BJ (cell line): ENCODE results near the gene COL19A1. TPM values are rescaled to one million over a fixed set of nuclear protein-coding genes. Genes with fewer than 3 reads are reported as not detected.

ENCODE experiments used
- CTCF ChIA-PET: fragments of 350-600 bp; formaldehyde crosslinking; extraction: SDS; loops from one replicate; lab custom pipeline; 2021; ENCODE audit warnings: antibody characterized with exemption, inconsistent platforms; lab: Yijun Ruan, JAX
- POLR2A ChIA-PET: fragments of 300-600 bp; sonication (Branson Sonifier 250); formaldehyde crosslinking; extraction: SDS; loops from one replicate; lab custom pipeline; 2021; ENCODE audit warnings: antibody characterized with exemption; lab: Charles Lee
- DNase-seq: peaks from one replicate; pipeline ENCODE4 v3.0.0-alpha.2; 2011; ENCODE audit warnings: low read depth
- H3K27me3 ChIP-seq: 2 replicates; pipeline ENCODE4 v1.6.0; 2011; ENCODE audit warnings: low read length; ENCODE audit not compliant: control insufficient read depth, insufficient read depth
- H3K36me3 ChIP-seq: 2 replicates; pipeline ENCODE4 v1.5.1; 2011; ENCODE audit warnings: low read length; ENCODE audit not compliant: control insufficient read depth, insufficient read depth
- H3K4me3 ChIP-seq: 2 replicates; pipeline ENCODE4 v1.5.1; 2011; ENCODE audit warnings: low read depth, mild to moderate bottlenecking, control low read depth, low read length
- CTCF ChIP-seq: IDR thresholded peaks from 2 replicates; pipeline ENCODE4 v1.5.1; 2011; ENCODE audit warnings: low read depth, mild to moderate bottlenecking, control low read depth, inconsistent platforms, low read length, moderate library complexity; ENCODE audit not compliant: insufficient read depth
- polyA plus RNA-seq: library from polyadenylated mRNA; depleted of rRNA; stranded (reverse); fragments of >200 nt; gene quantifications from 2 replicates; pipeline ENCODE4 v1.2.3, GENCODE V29; 2011

COL19A1 gene
- polyA plus RNA-seq, 1 experiment = 0.11 TPM

GRCh38 chr6:70119218-70119835 lies 253.0 kb downstream of the COL19A1 start:
- ChIA-PET CTCF (no interaction called here), POLR2A (no interaction called here)
- H3K27me3 ChIP-seq = no peaks in the 10 kb centered on the region
- DNase-seq = no peak
- H3K36me3 ChIP-seq = no peaks in the 10 kb centered on the region
- no peak overlapping the region for H3K4me3 ChIP-seq
- no peak for TF ChIP-seq CTCF

GRCh38 chr6:70124443-70124842 lies 258.1 kb downstream of the COL19A1 start:
- Histone ChIP-seq H3K36me3 (no peaks in the 10 kb centered on the region), H3K4me3 (no peak overlapping the region), H3K27me3 (no peaks in the 10 kb centered on the region)
- TF ChIP-seq CTCF = no peak
- POLR2A ChIA-PET = no interaction called here
- CTCF ChIA-PET = no interaction called here
- DNase-seq = no peak

DNA sequence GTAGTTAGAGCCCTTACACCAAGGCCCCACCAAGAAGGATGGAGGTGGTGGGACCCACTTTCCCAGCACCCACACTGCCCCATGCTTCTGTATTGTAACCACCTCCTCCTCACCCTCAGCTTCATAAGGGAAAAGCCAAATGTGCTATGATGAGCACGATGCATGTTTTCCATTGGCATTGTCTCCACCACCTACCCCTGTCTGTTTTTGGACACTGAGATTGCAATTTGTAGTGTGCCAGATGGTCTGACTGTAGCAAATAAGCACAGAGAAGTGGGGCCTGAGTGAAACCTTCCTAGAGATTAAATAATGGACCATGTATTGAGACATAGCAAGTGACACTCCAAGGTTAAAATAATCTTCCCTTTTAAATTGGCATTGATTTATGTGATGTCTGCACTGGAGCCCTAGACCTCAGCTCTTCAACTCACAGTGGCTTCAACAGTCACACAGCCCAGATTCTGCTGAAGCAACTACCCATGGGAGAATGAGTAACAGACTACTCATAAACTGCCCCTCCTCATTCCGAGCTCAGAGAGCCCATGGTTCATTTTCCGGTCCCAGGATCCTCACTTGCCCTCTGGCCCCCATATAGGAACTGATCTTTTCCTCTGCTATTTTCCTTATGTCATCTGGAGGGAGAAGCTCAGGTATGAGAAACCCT lies 258.7 kb downstream of the COL19A1 start:
- TF ChIP-seq CTCF = no peak
- POLR2A ChIA-PET = no interaction called here

DNA sequence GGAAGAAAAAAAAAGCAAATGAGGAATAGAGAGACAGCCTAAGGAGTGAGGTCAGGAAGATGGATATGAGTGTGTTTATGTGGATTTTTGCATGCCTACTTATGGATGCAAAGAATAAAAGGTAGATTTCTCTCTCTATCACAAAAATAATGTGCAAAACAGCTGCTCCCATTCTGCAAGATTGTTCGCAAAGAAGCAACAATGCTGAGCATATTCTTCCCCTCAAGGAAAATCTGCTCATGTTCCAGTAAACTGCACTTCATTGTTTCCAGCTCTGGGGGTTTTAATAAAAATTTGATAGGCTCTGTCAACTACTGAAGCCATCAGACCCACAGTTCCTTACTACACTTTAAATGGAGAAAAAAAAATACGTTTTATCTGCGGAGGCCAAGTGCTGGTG lies 259.2 kb downstream of the COL19A1 start:
- ChIA-PET POLR2A (no interaction called here), CTCF (interaction anchor here (0.6 to 1.1 kb wide), 2 partner anchors 34 to 41 kb away, joined by 4 to 5 read pairs; no protein-coding TSS in a partner anchor)
- Histone ChIP-seq H3K27me3 (no peaks in the 10 kb centered on the region), H3K4me3 (no peak overlapping the region), H3K36me3 (no peaks in the 10 kb centered on the region)
- no peak for TF ChIP-seq CTCF
- no peak for DNase-seq

More for the DNA sequence above, 258.7 kb downstream of the COL19A1 start:
- DNase-seq = peak; percentile 9
- Histone ChIP-seq H3K4me3 (no peak overlapping the region), H3K36me3 (no peaks in the 10 kb centered on the region), H3K27me3 (no peaks in the 10 kb centered on the region)
- CTCF ChIA-PET = interaction anchor here (1.1 kb wide), 1 partner anchor 41 kb away, joined by 5 read pairs; no protein-coding TSS in a partner anchor

- H3K36me3 ChIP-seq = no peaks in the 10 kb centered on the region
- POLR2A ChIA-PET = no interaction called here
- no peak for TF ChIP-seq CTCF
- H3K4me3 ChIP-seq = no peak overlapping the region
- no peak for DNase-seq
- CTCF ChIA-PET = no interaction called here
- no peaks in the 10 kb centered on the region for H3K27me3 ChIP-seq
These were observed 263.0 kb downstream of the COL19A1 start for GRCh38 chr6:70129341-70129740.
